Mesothelial cell of epicardium (in vitro differentiated cells): ENCODE measurements around the gene SPTBN5. TPM values are rescaled to one million over a fixed set of nuclear protein-coding genes. Genes with fewer than 3 reads are reported as not detected.
A peak's percentile ranks its signal among the peaks of the same experiment; 100 is the strongest.

Experiments used
- DNase-seq, 2 experiments: peaks; one replicate each; pipeline ENCODE4 v3.0.0; 2021; ENCODE audit warnings: low spot score in 2 of 2; ENCODE audit not compliant: unreplicated experiment in 2 of 2
- H3K27ac Mint-ChIP-seq: 2 replicates; pipeline ENCODE4 v1.8.0; 2021; ENCODE audit warnings: mixed read lengths
- H3K27me3 Mint-ChIP-seq: 2 replicates; pipeline ENCODE4 v1.8.0; 2021; ENCODE audit warnings: low read depth, mixed read lengths
- H3K36me3 Mint-ChIP-seq: 2 replicates; pipeline ENCODE4 v1.8.0; 2021; ENCODE audit warnings: mixed read lengths
- H3K4me1 Mint-ChIP-seq: 2 replicates; pipeline ENCODE4 v1.8.0; 2021; ENCODE audit warnings: mixed read lengths
- H3K4me3 Mint-ChIP-seq: 2 replicates; pipeline ENCODE4 v1.8.0; 2021; ENCODE audit warnings: mild to moderate bottlenecking, moderate library complexity, mixed read lengths
- H3K9me3 Mint-ChIP-seq: 2 replicates; pipeline ENCODE4 v1.8.0; 2021; ENCODE audit warnings: mixed read lengths
- CTCF ChIP-seq: fragments of 200-600 bp; sonication (generic); IDR thresholded peaks from one replicate; pipeline ENCODE4 v1.5.0; 2021; ENCODE audit warnings: antibody characterized with exemption; ENCODE audit not compliant: unreplicated experiment
- total RNA-seq: library from RNA; stranded (reverse); gene quantifications from 3 replicates; pipeline ENCODE4 v1.2.1, GENCODE V29; 2021

SPTBN5 gene
- total RNA-seq, result 2.1 to 2.7 TPM (median 2.3 TPM) in 3 replicates

- Mint-ChIP-seq H3K4me1 (peaks cover 27% of the 10 kb centered on the region), H3K27me3 (no peaks in the 10 kb centered on the region), H3K4me3 (no peak within 1 kb of the TSS), H3K9me3 (no peaks in the 10 kb centered on the region), H3K36me3 (no peaks in the 10 kb centered on the region), H3K27ac (no peak within 1 kb of the TSS)
- no peak for DNase-seq
- TF ChIP-seq CTCF, result no peak
These were observed at the start of gene SPTBN5 for GRCh38 chr15:41893422-41894250. Gene SPTBN5, minus strand, starts transcription at chr15:41894053. Its CDS starts 556 bp downstream, at chr15:41893497.

- peaks cover 54% of the 10 kb centered on the region for H3K4me1 Mint-ChIP-seq
- H3K27ac Mint-ChIP-seq, result peak overlapping the region; percentile 97
- no peak for TF ChIP-seq CTCF
- H3K36me3 Mint-ChIP-seq, result peaks cover 3% of the 10 kb centered on the region
- H3K9me3 Mint-ChIP-seq, result no peaks in the 10 kb centered on the region
- no peak for DNase-seq
- no peaks in the 10 kb centered on the region for H3K27me3 Mint-ChIP-seq
- no peak overlapping the region for H3K4me3 Mint-ChIP-seq
These were observed 49.0 kb upstream of the SPTBN5 start for GRCh38 chr15:41942886-41943285.

GRCh38 chr15:41941644-41942415 lies 48.0 kb upstream of the SPTBN5 start:
- H3K27me3 Mint-ChIP-seq, result no peaks in the 10 kb centered on the region
- no peak for TF ChIP-seq CTCF
- H3K4me3 Mint-ChIP-seq, result no peak overlapping the region
- H3K27ac Mint-ChIP-seq, result peak overlapping the region; percentile 97
- H3K36me3 Mint-ChIP-seq, result peaks cover 4% of the 10 kb centered on the region
- H3K9me3 Mint-ChIP-seq, result no peaks in the 10 kb centered on the region
- DNase-seq, result no peak
- peaks cover 54% of the 10 kb centered on the region for H3K4me1 Mint-ChIP-seq

GRCh38 chr15:41940441-41940857 lies 46.6 kb upstream of the SPTBN5 start:
- DNase-seq, result no peak
- Mint-ChIP-seq H3K27me3 (no peaks in the 10 kb centered on the region), H3K27ac (no peak overlapping the region), H3K4me3 (no peak overlapping the region), H3K4me1 (peaks cover 42% of the 10 kb centered on the region), H3K9me3 (no peaks in the 10 kb centered on the region), H3K36me3 (peaks cover 6% of the 10 kb centered on the region)
- no peak for TF ChIP-seq CTCF

- TF ChIP-seq CTCF, result no peak
- Mint-ChIP-seq H3K27ac (no peak overlapping the region), H3K4me3 (no peak overlapping the region), H3K9me3 (no peaks in the 10 kb centered on the region), H3K27me3 (no peaks in the 10 kb centered on the region), H3K36me3 (peaks cover 6% of the 10 kb centered on the region), H3K4me1 (peaks cover 38% of the 10 kb centered on the region)
- DNase-seq, result no peak
These were observed 46.1 kb upstream of the SPTBN5 start for GRCh38 chr15:41939986-41940385.
